HG02763 (cell line): ENCODE measurements around the gene KRTAP5-6.

Experiments
- ATAC-seq: cut with Tn5 transposase; IDR thresholded peaks from one replicate; pipeline ENCODE4 v1.9.1; 2021; ENCODE audit warnings: mild to moderate bottlenecking, moderate library complexity; ENCODE audit not compliant: unreplicated experiment

KRTAP5-6 gene

DNA sequence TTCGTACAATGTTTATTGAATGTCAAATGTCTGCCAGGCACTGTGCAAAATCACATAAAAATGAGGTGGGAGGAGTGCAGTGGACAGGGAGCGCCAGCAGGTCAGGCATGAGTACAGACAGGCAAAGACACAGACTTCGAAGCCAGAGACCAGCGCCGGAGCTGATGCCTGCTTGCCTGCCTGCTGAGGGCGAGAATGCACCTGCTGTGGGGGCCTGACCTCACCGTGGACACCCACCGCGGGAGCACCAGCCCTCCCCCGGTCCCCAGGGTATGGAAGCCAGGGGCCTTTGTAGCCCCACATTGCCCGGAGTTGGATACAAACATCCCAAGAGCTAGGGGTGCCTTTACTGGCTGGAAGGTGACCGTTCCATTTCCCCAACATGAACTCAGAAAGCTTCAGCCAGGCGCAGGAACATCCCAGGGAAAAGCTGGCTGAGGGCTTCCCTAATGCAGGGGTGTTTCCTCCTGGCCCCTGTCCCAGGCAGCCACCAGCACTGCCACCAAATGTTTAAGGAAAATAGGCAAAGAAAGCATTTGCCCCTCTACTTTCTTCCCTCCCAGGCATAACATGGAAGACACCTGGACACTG is 35.5 kb downstream of the KRTAP5-6 start:
- ATAC-seq = no peak

DNA sequence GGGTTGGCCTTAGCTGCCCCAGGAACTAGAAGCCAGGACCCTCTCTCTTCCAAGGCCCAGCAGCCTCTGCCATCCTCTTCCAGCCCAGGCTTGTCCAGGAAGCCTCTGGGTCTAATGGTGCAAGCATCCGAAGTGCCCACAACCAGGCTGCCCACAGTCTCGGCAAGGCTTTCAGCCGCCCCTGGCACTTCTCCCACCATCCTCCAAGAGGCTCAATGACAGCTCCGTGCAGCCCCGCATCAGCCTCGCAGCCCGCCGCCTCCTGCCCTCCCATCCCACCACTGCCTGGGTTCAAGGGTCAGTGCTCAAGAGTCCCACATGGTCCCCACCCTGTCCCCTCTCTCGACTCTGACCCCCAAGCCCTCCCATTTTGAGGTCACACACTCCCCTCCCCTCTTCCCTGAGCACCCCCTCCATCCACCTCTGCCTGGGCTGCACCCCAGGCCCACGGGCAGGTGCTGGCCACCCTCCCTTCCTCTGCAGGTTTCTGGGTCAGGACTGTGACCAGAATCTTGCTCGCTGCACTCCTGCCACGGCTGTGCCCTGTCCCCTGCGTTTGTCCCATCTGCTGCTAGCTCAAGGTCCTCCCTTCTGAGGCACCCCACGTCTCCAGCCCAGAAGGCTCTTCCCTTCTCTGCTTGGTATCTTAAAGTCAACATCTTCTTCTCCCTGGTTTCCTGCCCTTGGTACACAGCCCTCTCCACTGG is 36.2 kb downstream of the KRTAP5-6 start:
- ATAC-seq = no peak

DNA sequence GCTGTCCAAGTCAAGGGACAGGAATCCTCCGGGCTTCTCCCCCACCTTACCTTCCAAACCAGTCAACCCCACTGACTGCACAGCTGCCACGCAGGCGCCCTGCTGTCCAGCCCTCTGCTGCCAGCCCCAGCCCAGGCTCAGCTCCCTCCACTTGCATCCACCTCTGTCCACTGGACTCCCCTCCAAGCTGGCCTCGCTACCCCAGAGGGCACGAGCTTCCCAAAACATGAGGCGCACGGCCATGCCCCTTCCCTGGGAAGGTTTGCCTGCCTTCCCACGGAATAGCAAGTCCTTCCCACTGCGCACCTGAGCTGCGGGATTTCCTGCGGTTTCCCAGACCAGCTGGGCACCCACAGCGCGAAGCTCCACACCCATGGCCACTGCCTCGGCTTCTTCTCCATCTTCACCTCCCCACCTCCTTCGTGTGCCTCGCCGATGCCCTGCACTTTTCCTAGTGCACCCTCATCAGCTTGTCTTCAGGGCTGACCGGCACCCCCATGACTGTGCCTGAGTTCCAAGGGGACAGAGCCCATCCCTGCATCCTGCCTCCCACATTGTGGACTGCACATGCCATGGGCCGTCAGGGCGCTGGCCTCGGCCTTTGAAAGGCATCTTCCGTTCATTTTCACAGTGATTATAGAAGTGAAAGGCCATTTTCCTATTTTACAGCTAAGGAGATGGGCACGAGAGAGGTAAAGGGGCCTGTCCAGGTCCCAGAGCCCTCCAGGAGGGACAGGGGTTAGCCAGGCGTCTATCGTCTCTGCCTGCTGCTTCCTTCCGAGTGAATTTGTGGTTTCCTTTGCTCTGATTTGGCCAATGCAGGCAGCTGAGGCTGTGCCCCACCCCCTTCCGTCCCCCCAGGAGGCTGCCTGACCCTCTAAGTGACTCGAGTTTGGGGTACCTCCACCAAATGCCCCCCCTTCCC is 37.0 kb downstream of the KRTAP5-6 start:
- ATAC-seq = no peak

DNA sequence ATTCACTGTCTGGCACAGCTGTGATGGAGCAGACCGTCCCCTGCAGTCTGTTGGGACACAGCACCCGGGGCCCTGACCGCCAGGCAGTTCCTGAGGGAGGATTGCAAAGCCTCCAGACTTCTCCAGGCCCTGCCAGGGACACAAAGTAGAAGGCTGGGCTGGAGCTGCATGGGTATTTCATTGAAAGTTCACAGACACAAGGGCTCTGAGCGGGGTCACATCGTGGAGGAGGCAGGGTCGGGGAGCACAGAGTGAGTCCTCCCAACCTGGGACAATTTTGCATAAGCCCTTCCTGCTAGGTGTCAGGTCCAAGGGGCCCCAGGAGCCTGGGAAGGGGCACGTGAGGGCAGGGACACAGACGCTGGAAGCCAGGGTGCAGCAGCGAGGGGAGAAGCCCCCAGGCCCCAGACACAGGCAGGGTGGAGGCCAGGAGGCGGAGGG is 37.7 kb downstream of the KRTAP5-6 start:
- no peak for ATAC-seq

DNA sequence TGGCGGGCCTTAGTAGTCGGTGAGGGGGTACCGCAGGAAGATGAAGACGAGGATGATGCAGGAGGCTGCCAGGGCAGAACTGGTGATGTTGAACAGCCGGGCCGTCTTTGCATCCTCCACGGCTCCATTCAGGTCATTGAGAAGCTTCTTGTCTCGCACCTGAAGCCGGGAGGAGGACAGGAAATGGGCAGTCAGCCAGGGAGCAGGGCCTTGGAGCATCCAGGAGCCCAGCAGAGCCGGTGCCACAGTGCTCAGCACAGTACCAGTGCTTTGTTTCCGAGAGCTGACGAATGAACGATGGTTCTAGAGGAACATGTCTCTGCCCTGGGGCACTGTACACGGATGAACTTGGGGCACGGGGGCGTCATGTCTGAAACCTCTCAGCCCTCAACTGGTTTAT is 38.3 kb downstream of the KRTAP5-6 start:
- no peak for ATAC-seq

DNA sequence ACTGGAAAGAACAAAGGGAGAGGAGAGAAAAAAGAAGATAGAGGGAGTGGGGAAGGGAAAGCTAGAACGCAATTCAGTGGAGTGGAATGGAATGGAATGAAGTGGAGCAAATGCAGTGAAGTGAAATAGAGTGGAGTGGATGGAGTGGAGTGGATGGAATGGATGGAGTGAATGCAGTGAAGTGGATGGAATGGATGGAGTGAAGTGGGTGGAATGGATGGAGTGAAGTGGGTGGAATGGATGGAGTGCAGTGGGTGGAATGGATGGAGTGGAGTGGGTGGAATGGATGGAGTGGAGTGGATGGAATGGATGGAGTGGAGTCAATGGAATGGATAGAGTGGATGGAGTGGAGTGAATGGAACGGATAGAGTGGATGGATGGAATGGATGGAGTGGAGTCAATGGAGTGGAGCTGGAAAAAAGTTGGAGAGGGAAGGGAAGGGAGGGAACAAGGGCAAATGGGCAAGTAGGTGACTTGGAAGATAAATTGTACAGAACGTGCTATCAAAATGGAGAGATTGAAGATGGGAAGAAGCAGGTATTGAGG is 39.5 kb downstream of the KRTAP5-6 start:
- ATAC-seq = no peak

DNA sequence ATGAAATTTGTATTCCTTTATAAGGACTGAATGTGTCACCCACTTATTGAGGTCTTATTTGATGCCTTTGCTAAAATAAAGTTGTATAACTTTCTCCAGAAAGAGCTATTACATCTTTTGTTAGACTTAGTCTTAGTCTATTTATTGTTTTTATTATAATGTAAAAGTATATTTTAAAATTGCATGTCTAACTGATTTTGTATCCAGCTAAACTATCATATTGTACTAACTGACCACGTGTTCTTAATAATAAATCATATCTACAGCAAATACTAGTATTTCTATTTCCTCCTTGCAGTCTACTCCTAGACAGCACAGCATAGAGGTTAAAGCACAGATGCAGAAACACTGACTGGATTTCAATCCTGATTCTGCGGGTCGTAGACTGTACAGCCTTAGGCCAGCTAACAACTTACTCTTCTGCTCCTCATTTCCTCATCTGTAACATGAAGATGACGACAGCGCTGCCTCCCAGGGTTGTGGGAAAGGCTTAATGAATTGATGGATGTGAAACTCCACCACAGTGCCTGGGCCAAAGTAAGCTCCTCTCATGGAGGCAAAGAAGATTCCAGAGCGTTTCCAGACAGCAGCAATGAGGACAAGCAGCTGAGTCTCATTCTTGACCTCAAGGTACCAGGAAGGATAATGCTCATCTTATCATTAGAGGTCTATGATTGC is 40.2 kb downstream of the KRTAP5-6 start:
- ATAC-seq = no peak

DNA sequence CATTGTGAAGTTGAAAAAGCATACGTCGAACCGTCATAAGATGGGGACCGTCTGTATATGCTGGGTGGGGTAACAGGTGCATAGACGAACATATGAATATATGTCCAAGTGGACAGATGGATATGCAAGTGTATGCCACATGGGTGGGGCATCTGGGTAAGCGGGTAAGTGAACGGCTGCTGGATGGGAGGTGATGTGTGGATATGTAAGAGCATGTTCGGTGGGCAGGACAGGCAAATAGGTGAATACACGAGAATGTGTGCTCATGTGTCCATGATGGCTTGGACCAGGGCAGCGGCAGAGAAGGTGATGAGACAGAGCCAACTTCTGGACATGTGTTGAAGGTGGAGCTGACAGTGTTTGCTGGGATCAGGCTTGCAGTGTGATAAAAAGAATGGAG is 41.4 kb downstream of the KRTAP5-6 start:
- no peak for ATAC-seq

DNA sequence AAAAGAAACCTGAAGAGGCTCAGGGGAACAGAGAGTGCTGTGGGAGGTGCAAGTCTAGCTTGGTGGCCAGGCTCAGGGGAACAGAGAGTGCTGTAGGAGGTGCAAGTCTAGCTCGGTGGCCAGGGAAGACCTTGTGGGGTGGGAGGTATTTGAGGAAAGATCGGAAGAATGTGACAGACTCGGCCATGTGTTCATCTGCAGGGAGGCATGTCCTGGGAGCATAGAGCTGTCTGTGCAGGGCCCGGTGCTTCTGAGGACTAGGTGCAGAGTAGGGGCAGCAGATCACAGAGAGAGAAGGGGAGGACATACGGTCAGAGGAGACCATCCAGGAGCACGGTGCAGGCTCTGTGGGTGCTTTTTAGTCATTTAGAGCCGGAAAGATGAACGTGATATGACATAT is 42.6 kb downstream of the KRTAP5-6 start:
- no peak for ATAC-seq

DNA sequence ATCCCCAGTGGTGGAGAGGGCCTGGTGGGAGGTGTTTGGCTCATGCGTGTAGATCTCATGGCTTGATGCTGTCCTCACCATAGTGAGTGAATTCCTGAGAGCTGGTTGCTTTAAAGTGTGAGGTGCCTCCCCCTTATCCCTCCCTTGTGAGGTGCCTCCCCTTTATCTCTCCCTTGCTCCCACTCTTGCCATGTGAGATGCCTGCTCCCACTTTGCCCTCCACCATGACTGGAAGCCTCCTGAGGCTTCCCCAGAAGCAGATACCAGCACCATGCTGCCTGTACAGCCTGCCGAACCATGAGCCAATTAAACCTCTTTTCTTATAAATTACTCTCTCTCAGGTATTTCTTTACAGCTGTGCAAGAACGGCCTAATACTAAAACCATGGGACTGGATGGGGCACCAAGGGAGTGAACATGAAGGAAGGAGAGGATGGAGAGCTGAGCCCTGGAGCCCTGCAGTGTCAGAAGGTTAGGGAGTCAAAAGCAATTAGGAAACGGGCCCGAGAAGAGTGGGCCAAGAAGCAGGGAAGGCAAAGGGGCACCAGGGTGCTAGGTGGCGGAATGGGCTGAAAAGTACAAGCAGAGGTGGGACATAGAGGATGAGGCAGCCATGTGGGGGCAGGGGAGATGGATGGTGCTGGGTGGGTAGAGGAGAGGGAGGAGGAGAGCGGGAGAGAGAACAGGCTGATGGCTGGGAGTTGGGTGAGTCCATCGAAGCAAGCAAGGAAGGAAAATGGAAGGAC is 44.0 kb downstream of the KRTAP5-6 start:
- ATAC-seq = no peak

DNA sequence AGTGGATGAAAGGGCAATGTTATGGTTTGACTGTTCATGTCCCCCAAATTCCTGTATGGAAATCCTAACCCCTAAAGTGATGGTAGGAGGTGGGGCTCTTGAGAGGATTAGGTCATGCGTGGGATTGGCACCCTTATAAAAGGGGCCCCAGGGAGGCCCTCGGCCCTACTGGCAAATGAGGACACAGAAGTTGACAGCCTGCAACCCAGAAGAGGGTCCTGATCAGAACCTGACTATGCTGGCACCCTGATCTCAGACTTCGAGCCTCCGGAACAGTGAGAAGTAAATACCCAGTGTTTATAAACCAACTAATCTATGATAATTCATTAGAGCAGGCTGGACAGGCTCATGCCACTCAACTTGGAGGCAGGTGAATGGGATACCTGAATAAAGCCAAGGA is 44.7 kb downstream of the KRTAP5-6 start:
- ATAC-seq = no peak

GRCh38 chr11:1742371-1742770 is 45.4 kb downstream of the KRTAP5-6 start:
- ATAC-seq = no peak

DNA sequence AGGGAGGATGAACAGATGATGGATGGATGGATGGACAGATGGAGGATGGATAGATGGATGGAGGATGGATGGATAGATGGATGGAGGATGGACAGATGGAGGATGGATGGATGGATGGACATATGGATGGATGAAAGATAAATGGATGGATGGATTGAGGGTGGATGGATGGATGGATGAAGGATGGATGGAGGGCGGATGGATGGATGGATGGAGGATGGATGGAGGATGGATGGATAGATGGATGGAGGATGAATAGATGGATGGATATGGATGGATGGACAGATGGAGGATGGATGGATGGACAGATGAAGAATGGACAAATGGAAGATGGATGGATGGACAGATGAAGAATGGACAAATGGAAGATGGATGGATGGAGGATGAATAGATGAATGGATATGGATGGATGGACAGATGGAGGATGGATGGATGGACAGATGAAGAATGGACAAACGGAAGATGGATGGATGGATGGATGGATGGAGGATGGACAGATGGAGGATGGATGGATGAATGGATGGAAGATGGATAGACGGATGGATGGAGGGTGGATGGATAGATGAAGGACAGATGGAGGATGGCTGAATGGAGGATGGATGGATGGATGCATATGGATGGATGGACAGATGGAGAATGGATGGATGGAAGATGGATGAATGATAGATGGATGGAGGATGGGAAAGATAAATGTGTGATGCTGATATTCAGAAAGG is 46.0 kb downstream of the KRTAP5-6 start:
- no peak for ATAC-seq

- no peak for ATAC-seq
These were observed 46.7 kb downstream of the KRTAP5-6 start for GRCh38 chr11:1743585-1744136.

- no peak for ATAC-seq
These were observed 47.3 kb downstream of the KRTAP5-6 start for GRCh38 chr11:1744137-1744886.

DNA sequence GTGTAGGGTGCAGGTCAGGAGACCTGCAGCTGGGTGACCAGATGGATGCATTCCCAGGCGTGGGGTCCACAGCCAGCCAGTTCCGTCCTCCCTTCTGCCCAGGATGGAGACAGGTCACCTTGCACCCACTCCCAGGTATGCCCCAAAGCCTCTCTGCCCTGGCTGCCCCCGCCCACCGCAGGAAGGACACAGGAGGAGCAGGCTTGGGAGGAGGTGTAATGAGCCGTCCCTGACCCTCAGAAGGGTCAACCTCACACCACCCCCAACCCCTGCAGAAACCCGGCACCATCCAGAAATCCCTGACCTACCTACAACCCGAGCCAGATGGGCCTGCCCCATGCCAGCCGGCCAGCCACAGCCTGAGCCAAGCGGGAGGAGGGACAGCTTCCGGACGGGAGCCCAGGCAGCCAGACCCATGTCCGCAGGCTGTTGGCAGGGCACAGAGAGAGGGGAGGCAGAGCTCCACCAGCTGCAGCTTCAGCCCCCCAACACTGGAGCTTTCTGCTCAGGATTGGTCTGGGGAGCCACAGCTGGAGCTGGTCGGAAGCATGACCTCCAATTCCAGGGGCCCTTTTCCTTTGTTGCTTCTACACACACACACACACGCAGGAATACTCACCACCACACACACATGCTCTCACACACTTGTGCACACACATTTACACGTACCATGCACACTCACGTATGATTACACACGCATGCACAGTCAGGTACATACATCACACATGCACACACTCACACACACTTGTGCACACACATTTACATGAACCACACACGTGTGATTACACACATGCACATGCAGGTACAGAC is 48.1 kb downstream of the KRTAP5-6 start:
- no peak for ATAC-seq

GRCh38 chr11:1745701-1746320 is 48.8 kb downstream of the KRTAP5-6 start:
- ATAC-seq = no peak
